Endothelial cell of umbilical vein (primary cell): ENCODE measurements around the gene SLC37A1. TPM values are rescaled to one million over a fixed set of nuclear protein-coding genes. Genes with fewer than 3 reads are reported as not detected.

Experiments
- BruUV-seq: library from RNA; stranded (reverse); fragments of 400-500 nt; replicated peaks from 2 replicates; lab custom pipeline; 2021; lab: Mats Ljungman, UMichigan
- CTCF ChIA-PET: fragments of 300-600, 350-600 bp; sonication (Branson Sonifier 250); formaldehyde crosslinking; loops from one replicate; lab custom pipeline; 2021; ENCODE audit warnings: antibody characterized with exemption, inconsistent platforms; lab: Charles Lee
- POLR2A ChIA-PET: fragments of 300-600, 350-600 bp; sonication (Branson Sonifier 250); formaldehyde crosslinking; loops from one replicate; lab custom pipeline; 2021; ENCODE audit warnings: antibody characterized with exemption, inconsistent platforms; lab: Charles Lee
- DNase-seq: peaks from one replicate; pipeline ENCODE4 v3.0.0-alpha.2; 2011; ENCODE audit warnings: low read depth, low spot score
- FAIRE-seq: peaks from 2 replicates; lab custom pipeline; 2011; peaks lifted over from hg19 to GRCh38; lab: Jason Lieb, UNC
- H2AFZ ChIP-seq: 2 replicates; pipeline ENCODE4 v1.6.0; 2012; ENCODE audit warnings: low read depth, low read length, control low read depth, inconsistent platforms
- H3K27ac ChIP-seq: 2 replicates; pipeline ENCODE4 v1.5.1; 2011; ENCODE audit warnings: low read depth, mild to moderate bottlenecking, control low read depth, low read length, moderate library complexity; ENCODE audit not compliant: insufficient read depth
- H3K27me3 ChIP-seq, 2 experiments: 2 replicates each; pipeline versions ENCODE4 v1.6.0 to v1.6.1; 2011; ENCODE audit warnings: low read length in 2 of 2, mixed read lengths in 1 of 2; ENCODE audit not compliant: control insufficient read depth in 2 of 2, insufficient read depth in 2 of 2
- H3K36me3 ChIP-seq, 2 experiments: 2 replicates in 1 of 2; 3 replicates in 1 of 2; pipeline ENCODE4 v1.5.1; 2011; ENCODE audit warnings: low read length in 2 of 2, mild to moderate bottlenecking in 1 of 2, moderate library complexity in 1 of 2; ENCODE audit not compliant: control insufficient read depth in 2 of 2, insufficient read depth in 2 of 2; ENCODE audit errors: extremely low read depth in 1 of 2
- H3K4me1 ChIP-seq: 3 replicates; pipeline ENCODE4 v1.5.1; 2011; ENCODE audit warnings: mild to moderate bottlenecking, low read length; ENCODE audit not compliant: control insufficient read depth, insufficient read depth; ENCODE audit errors: extremely low read depth
- H3K4me2 ChIP-seq: 2 replicates; pipeline ENCODE4 v1.6.1; 2011; ENCODE audit warnings: low read length, control low read depth, mixed read lengths; ENCODE audit not compliant: insufficient read depth
- H3K4me3 ChIP-seq, 3 experiments: fragments of 200-600 bp in 1 of 3; sonication (generic), shearing (Covaris generic) in 1 of 3; replicated peaks in 1 of 3; 2 replicates each; pipeline ENCODE4 v1.5.1; 2011 to 2016; ENCODE audit warnings: control low read depth in 3 of 3, low read length in 3 of 3, mild to moderate bottlenecking in 2 of 3, inconsistent platforms in 1 of 3, low read depth in 1 of 3, moderate library complexity in 1 of 3; ENCODE audit not compliant: insufficient read depth in 1 of 3
- H3K79me2 ChIP-seq: 2 replicates; pipeline ENCODE4 v1.6.0; 2012; ENCODE audit warnings: low read length, inconsistent platforms; ENCODE audit not compliant: control insufficient read depth, insufficient read depth
- H3K9ac ChIP-seq: replicated peaks from 2 replicates; pipeline ENCODE3; 2011; ENCODE audit warnings: low read length, control low read depth; ENCODE audit not compliant: insufficient read depth; ENCODE audit errors: extremely low read depth
- H3K9me1 ChIP-seq: replicated peaks from 3 replicates; pipeline ENCODE4 v1.6.0; 2011; ENCODE audit warnings: mild to moderate bottlenecking, low read length; ENCODE audit not compliant: control insufficient read depth, insufficient read depth; ENCODE audit errors: extremely low read depth
- H3K9me3 ChIP-seq: replicated peaks from 2 replicates; pipeline ENCODE4 v1.5.1; 2012; ENCODE audit warnings: low read length, inconsistent platforms; ENCODE audit not compliant: control insufficient read depth, insufficient read depth
- H4K20me1 ChIP-seq: replicated peaks from 2 replicates; pipeline ENCODE3; 2011; ENCODE audit warnings: mild to moderate bottlenecking, low read length; ENCODE audit not compliant: control insufficient read depth, insufficient read depth; ENCODE audit errors: extremely low read depth
- CTCF ChIP-seq, 2 donors: IDR thresholded peaks; 1 replicate in 1 of 2; 2 replicates in 1 of 2; pipeline ENCODE4 v1.5.1; 2011; ENCODE audit warnings: low read length in 2 of 2, mild to moderate bottlenecking in 2 of 2, moderate library complexity in 2 of 2, control low read depth in 1 of 2, inconsistent platforms in 1 of 2, low read depth in 1 of 2; ENCODE audit not compliant: insufficient read depth in 1 of 2; ENCODE audit errors: extremely low read depth in 1 of 2
- EZH2 ChIP-seq: IDR thresholded peaks from 2 replicates; pipeline ENCODE4 v1.6.1; 2012; ENCODE audit warnings: borderline replicate concordance, low read depth, mild to moderate bottlenecking, moderate library complexity, low read length, inconsistent platforms; ENCODE audit not compliant: severe bottlenecking
- FOS ChIP-seq: IDR thresholded peaks from 2 replicates; pipeline ENCODE4 v1.6.1; 2011; ENCODE audit warnings: mild to moderate bottlenecking, low read length, moderate library complexity, borderline replicate concordance; ENCODE audit not compliant: insufficient read depth
- GATA2 ChIP-seq: IDR thresholded peaks from 2 replicates; pipeline ENCODE4 v1.7.0; 2011; ENCODE audit warnings: low read depth, mild to moderate bottlenecking, moderate library complexity, mixed read lengths, low read length; ENCODE audit not compliant: insufficient read length, insufficient read depth
- JUN ChIP-seq: IDR thresholded peaks from 2 replicates; pipeline ENCODE4 v1.6.1; 2011; ENCODE audit warnings: borderline replicate concordance, low read depth; ENCODE audit not compliant: insufficient read length, insufficient read depth
- MYC ChIP-seq: IDR thresholded peaks from one replicate; pipeline ENCODE4 v1.6.1; 2011; ENCODE audit warnings: mild to moderate bottlenecking, low read depth, low read length
- POLR2A ChIP-seq: IDR thresholded peaks from 2 replicates; pipeline ENCODE4 v1.6.1; 2012; ENCODE audit warnings: low read depth, mild to moderate bottlenecking, control low read depth, low read length
- POLR2AphosphoS5 ChIP-seq: IDR thresholded peaks from 2 replicates; pipeline ENCODE4 v1.6.1; 2012; ENCODE audit warnings: low read depth, mild to moderate bottlenecking, control low read depth, low read length, moderate library complexity; ENCODE audit not compliant: insufficient read depth
- dilution Hi-C: fragments of 300-500 bp; cut with MboI; formaldehyde crosslinking; loops from one replicate; pipeline ENCODE4 v1.15.0; 2019; ENCODE audit warnings: low sequenced_read_pairs; ENCODE audit not compliant: extremely low pct_ligation_motif_present
- intact Hi-C: fragments of 100-400 bp; cut with micrococcal nuclease; formaldehyde crosslinking; loops from one replicate; pipeline ENCODE4 v1.10.0; 2022
- polyA plus RNA-seq, 4 experiments: library from polyadenylated mRNA; depleted of rRNA in 3 of 4; stranded (reverse) in 3 of 4; unstranded in 1 of 4; fragments of >200 nt; gene quantifications; 2 replicates each; pipeline versions ENCODE4 v1.2.1 to v1.2.3, GENCODE V29; 2011 to 2012; ENCODE audit warnings: missing spikeins in 1 of 4
- total RNA-seq: library from RNA; stranded (reverse); gene quantifications from 2 replicates; pipeline ENCODE4 v1.2.3, GENCODE V29; 2021
- TF ChIP-seq, protein P1 (sequence below): IDR thresholded peaks from 2 replicates; pipeline ENCODE4 v1.6.1; 2011; ENCODE audit not compliant: insufficient read depth, insufficient read length

The SLC37A1 gene
- total and polyA plus RNA-seq, 2 donors (not counting 3 experiments of a cell fraction or from before 2014, with no cell fraction given) = 4.7 to 7.6 TPM

GRCh38 chr21:42495027-42495426 lies 18.6 kb upstream of the SLC37A1 start:
- Histone ChIP-seq H4K20me1 (no peaks in the 10 kb centered on the region), H3K9me1 (no peaks in the 10 kb centered on the region), H3K4me2 (no peak overlapping the region), H3K9ac (no peak overlapping the region), H3K27ac (no peak overlapping the region), H3K4me3 (no peak overlapping the region), H3K4me1 (peaks cover 13% of the 10 kb centered on the region), H3K79me2 (no peaks in the 10 kb centered on the region), H2AFZ (no peak overlapping the region), H3K9me3 (no peaks in the 10 kb centered on the region), H3K36me3 (no peaks in the 10 kb centered on the region), H3K27me3 (peaks cover 7 to 8% of the 10 kb centered on the region in 2 experiments)
- intact Hi-C loops = no loop called here
- dilution Hi-C loops = no loop called here
- no TSS peak for BruUV-seq
- ChIA-PET CTCF (interaction anchor here (0.6 kb wide), 1 partner anchor 21 kb away, joined by 3 read pairs; no protein-coding TSS in a partner anchor), POLR2A (no interaction called here)
- FAIRE-seq (no peak), DNase-seq (no peak)
- TF ChIP-seq MYC = no peak
- no peak for TF ChIP-seq GATA2
- TF ChIP-seq EZH2 = no peak
- TF ChIP-seq POLR2AphosphoS5 = no peak
- no peak for TF ChIP-seq CTCF (IDR thresholded peaks at IDR 0.05; ENCODE audit: extremely low read depth in 1 of 2, insufficient read depth in 1 of 2, low read depth in 1 of 2, low read length in 2 of 2)
- no peak for TF ChIP-seq POLR2A
- TF ChIP-seq, protein P1, sequence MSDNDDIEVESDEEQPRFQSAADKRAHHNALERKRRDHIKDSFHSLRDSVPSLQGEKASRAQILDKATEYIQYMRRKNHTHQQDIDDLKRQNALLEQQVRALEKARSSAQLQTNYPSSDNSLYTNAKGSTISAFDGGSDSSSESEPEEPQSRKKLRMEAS = no peak
- TF ChIP-seq FOS = no peak
- TF ChIP-seq JUN = no peak
